K562 (cell line): ENCODE data around the gene ASB13. TPM values are rescaled to one million over a fixed set of nuclear protein-coding genes. Genes with fewer than 3 reads are reported as not detected.

Source experiments
- ATAC-seq: fragments of 200-7000 bp; cut with Tn5 transposase; 3 replicates; pipeline ENCODE4 v1.9.1; 2020; ENCODE audit warnings: moderate library complexity
- BruUV-seq: library from RNA; stranded (reverse); fragments of 400-500 nt; replicated peaks from 2 replicates; lab custom pipeline; 2021; lab: Mats Ljungman, UMichigan
- CTCF ChIA-PET: fragments of 300-600 bp; formaldehyde crosslinking; extraction: SDS; loops from one replicate; lab custom pipeline; 2021; ENCODE audit warnings: low intra/inter-chr PET ratio; lab: Yijun Ruan, JAX
- POLR2A ChIA-PET: fragments of 300-600, 350-650 bp; sonication (Branson Sonifier 250); formaldehyde crosslinking; extraction: SDS; loops from one replicate; lab custom pipeline; 2021; ENCODE audit warnings: antibody characterized with exemption, inconsistent platforms; lab: Yijun Ruan, JAX
- DNase-seq, 4 experiments: peaks; one replicate each; pipeline versions ENCODE4 v3.0.0 to v3.0.0-alpha.2; 2011 to 2018; ENCODE audit warnings: low spot score in 3 of 4, mixed read lengths in 3 of 4; ENCODE audit errors: extremely low read depth in 1 of 4
- FAIRE-seq: peaks from 2 replicates; lab custom pipeline; 2011; peaks lifted over from hg19 to GRCh38; lab: Jason Lieb, UNC
- H2AFZ ChIP-seq: 2 replicates; pipeline ENCODE4 v1.6.0; 2011; ENCODE audit warnings: low read depth, low read length, control low read depth, inconsistent platforms
- H3K27ac ChIP-seq: fragments of 200-600 bp; 3 replicates; pipeline ENCODE4 v1.8.0; 2011; ENCODE audit warnings: low read depth, mild to moderate bottlenecking, control low read depth, inconsistent platforms, low read length, moderate library complexity, mixed read lengths; ENCODE audit errors: extremely low read depth
- H3K27me3 ChIP-seq, 2 experiments: fragments of 300-600 bp in 1 of 2; 2 replicates in 1 of 2; 3 replicates in 1 of 2; pipeline versions ENCODE4 v1.6.0 to v1.8.0; 2011; ENCODE audit warnings: inconsistent platforms in 2 of 2, low read length in 2 of 2, mild to moderate bottlenecking in 1 of 2, mixed read lengths in 1 of 2, moderate library complexity in 1 of 2; ENCODE audit not compliant: control insufficient read depth in 2 of 2, insufficient read depth in 2 of 2
- H3K36me3 ChIP-seq: fragments of 300-600 bp; 3 replicates; pipeline ENCODE4 v1.8.0; 2011; ENCODE audit warnings: mild to moderate bottlenecking, low read length, inconsistent platforms; ENCODE audit not compliant: control insufficient read depth, insufficient read depth
- H3K4me1 ChIP-seq, 2 experiments: fragments of 200-600 bp in 1 of 2; replicated peaks in 1 of 2; 2 replicates in 1 of 2; 3 replicates in 1 of 2; pipeline versions ENCODE4 v1.5.1 to v1.8.0; 2011; ENCODE audit warnings: inconsistent platforms in 2 of 2, low read length in 2 of 2, mild to moderate bottlenecking in 1 of 2, mixed read lengths in 1 of 2, moderate library complexity in 1 of 2; ENCODE audit not compliant: control insufficient read depth in 2 of 2, insufficient read depth in 2 of 2
- H3K4me2 ChIP-seq: 2 replicates; pipeline ENCODE4 v1.6.1; 2011; ENCODE audit warnings: low read length, control low read depth, inconsistent platforms, mixed read lengths; ENCODE audit not compliant: insufficient read depth
- H3K4me3 ChIP-seq: fragments of 200-600 bp; sonication (generic), shearing (Covaris generic); 2 replicates; pipeline ENCODE4 v1.5.1; 2016; ENCODE audit warnings: control low read depth, inconsistent platforms
- H3K79me2 ChIP-seq: fragments of 200-600 bp; 3 replicates; pipeline ENCODE4 v1.8.0; 2011; ENCODE audit warnings: low read length, inconsistent platforms; ENCODE audit not compliant: control insufficient read depth, insufficient read depth
- H3K9ac ChIP-seq, 2 experiments: 2 replicates each; pipeline versions ENCODE4 v1.6.0 to v1.6.1; 2011; ENCODE audit warnings: low read depth in 2 of 2, low read length in 2 of 2, control low read depth in 1 of 2, inconsistent platforms in 1 of 2, mild to moderate bottlenecking in 1 of 2, mixed read lengths in 1 of 2; ENCODE audit not compliant: insufficient read depth in 1 of 2
- H3K9me1 ChIP-seq: one replicate; pipeline ENCODE4 v1.6.0; 2011; ENCODE audit warnings: inconsistent platforms, mild to moderate bottlenecking, low read length, moderate library complexity; ENCODE audit not compliant: control insufficient read depth, insufficient read depth
- H3K9me3 ChIP-seq: replicated peaks from 2 replicates; pipeline ENCODE4 v1.5.1; 2011; ENCODE audit warnings: low read depth, low read length, inconsistent platforms; ENCODE audit not compliant: control insufficient read depth, insufficient read depth
- H4K20me1 ChIP-seq: replicated peaks from 2 replicates; pipeline ENCODE4 v1.6.1; 2011; ENCODE audit warnings: low read length, inconsistent platforms, mixed read lengths; ENCODE audit not compliant: control insufficient read depth, insufficient read depth
- CCNT2 ChIP-seq: IDR thresholded peaks from 2 replicates; pipeline ENCODE4 v1.6.1; 2011; ENCODE audit warnings: borderline replicate concordance, low read depth, mild to moderate bottlenecking, moderate library complexity, mixed read lengths, low read length; ENCODE audit not compliant: insufficient read length; ENCODE audit errors: extremely low read depth
- ELF4 ChIP-seq: fragments of 450-650 bp; formaldehyde crosslinking; IDR thresholded peaks from 2 replicates; pipeline ENCODE4 v1.4.0; 2022; ENCODE audit warnings: missing genetic modification characterization
- ETV1 ChIP-seq: fragments of 450-650 bp; conservative IDR thresholded peaks from 2 replicates; pipeline ENCODE4 v1.6.1; 2016; ENCODE audit warnings: missing genetic modification characterization, control low read depth, low read depth, missing compliant biosample characterization
- HIVEP1 ChIP-seq: fragments of 250-450 bp; sonication (Bioruptor Pico); IDR thresholded peaks from 2 replicates; pipeline ENCODE4 v1.4.0; 2020; ENCODE audit warnings: mild to moderate bottlenecking
- KDM4B ChIP-seq, 2 experiments: fragments of 450-650 bp in 1 of 2; sonication (generic) in 1 of 2; IDR thresholded peaks; 2 replicates each; pipeline ENCODE4 v1.6.1; 2016 to 2017; ENCODE audit warnings: borderline replicate concordance in 2 of 2, antibody characterized with exemption in 1 of 2, low read depth in 1 of 2, mild to moderate bottlenecking in 1 of 2
- NR3C1 ChIP-seq: sonication (generic); formaldehyde crosslinking; IDR thresholded peaks from 2 replicates; pipeline ENCODE4 v1.8.1; 2022; ENCODE audit warnings: missing genetic modification reagents
- PHF21A ChIP-seq: fragments of 450-650 bp; IDR thresholded peaks from 2 replicates; pipeline ENCODE4 v1.6.1; 2017; ENCODE audit warnings: low read depth, borderline replicate concordance
- POLR2AphosphoS2 ChIP-seq: IDR thresholded peaks from 2 replicates; pipeline ENCODE4 v1.6.1; 2012; ENCODE audit warnings: low read length, improper control_type of control experiment
- SMARCA5 ChIP-seq: fragments of 450-650 bp; IDR thresholded peaks from 2 replicates; pipeline ENCODE4 v1.6.1; 2016
- SMARCE1 ChIP-seq: fragments of 450-650 bp; IDR thresholded peaks from 2 replicates; pipeline ENCODE4 v1.7.1; 2016; ENCODE audit warnings: mild to moderate bottlenecking
- SREBF1 ChIP-seq: fragments of 150-350 bp; IDR thresholded peaks from 2 replicates; pipeline ENCODE4 v1.6.1; 2014; ENCODE audit warnings: antibody characterized with exemption, low read depth, low read length, borderline replicate concordance
- TARDBP ChIP-seq: fragments of 450-650 bp; IDR thresholded peaks from 2 replicates; pipeline ENCODE4 v1.6.1; 2016
- TBL1XR1 ChIP-seq, 2 experiments: IDR thresholded peaks; 2 replicates each; pipeline ENCODE4 v1.6.1; 2012; ENCODE audit warnings: improper control_type of control experiment in 2 of 2, low read length in 2 of 2, mild to moderate bottlenecking in 1 of 2
- ZFP30 ChIP-seq: fragments of 250-450 bp; sonication (Bioruptor Pico); IDR thresholded peaks from 2 replicates; pipeline ENCODE4 v1.8.0; 2022; ENCODE audit warnings: moderate library complexity, mild to moderate bottlenecking, inconsistent platforms, borderline replicate concordance
- ZNF165 ChIP-seq: fragments of 250-450 bp; sonication (Bioruptor Pico); IDR thresholded peaks from 2 replicates; pipeline ENCODE4 v1.4.0; 2020; ENCODE audit warnings: borderline replicate concordance
- ZNF217 ChIP-seq: sonication (generic); formaldehyde crosslinking; IDR thresholded peaks from 2 replicates; pipeline ENCODE4 v1.8.0; 2022; ENCODE audit warnings: mild to moderate bottlenecking, missing genetic modification reagents
- WGBS: fragments of 100-300 bp; shearing (Covaris generic); methylation state at CpG from one replicate; pipeline ENCODE4 v1.1.6; 2016; ENCODE audit warnings: low coverage, mixed read lengths; ENCODE audit not compliant: insufficient coverage; ENCODE audit errors: missing lambda C conversion rate; 5-methylcytosine and 5-hydroxymethylcytosine counted together
- in situ Hi-C: fragments of 300-500 bp; cut with MboI; formaldehyde crosslinking; loops from 4 replicates; pipeline ENCODE4 v1.15.0; 2018; ENCODE audit warnings: inconsistent platforms, mixed read lengths
- intact Hi-C: fragments of 100-400 bp; cut with micrococcal nuclease; formaldehyde crosslinking; loops from 2 replicates; pipeline ENCODE4 v1.14.2; 2022
- polyA plus RNA-seq, 8 experiments: library from polyadenylated mRNA; depleted of rRNA in 4 of 8; stranded (reverse) in 5 of 8; unstranded in 3 of 8; fragments of >200 nt; fragmentation: Nextera tagmentation in 2 of 8; fragmentation: Illumina TruSeq in 1 of 8; extraction: Ambion mirVana in 2 of 8; extraction: Trizol in 1 of 8; gene quantifications; 2 replicates each; pipeline versions ENCODE4 v1.2.1 to v1.2.3, GENCODE V29; 2011 to 2014; ENCODE audit warnings: inconsistent platforms in 1 of 8, missing spikeins in 1 of 8
- total RNA-seq, 7 experiments: library from RNA; depleted of rRNA in 6 of 7; stranded (reverse); fragments of >200 nt in 6 of 7; fragmentation: Illumina TruSeq in 2 of 7; extraction: Trizol in 2 of 7; gene quantifications; 2 replicates each; pipeline versions ENCODE4 v1.2.1 to v1.2.3, GENCODE V29; 2011 to 2021; ENCODE audit warnings: low replicate concordance in 1 of 7
- TF ChIP-seq, protein P1 (sequence below): fragments of 250-450 bp; sonication (Bioruptor Pico); IDR thresholded peaks from 2 replicates; pipeline ENCODE4 v1.5.0; 2020; ENCODE audit warnings: mild to moderate bottlenecking
- TF ChIP-seq, protein P2 (sequence below): sonication (generic); formaldehyde crosslinking; IDR thresholded peaks from 2 replicates; pipeline ENCODE4 v1.8.0; 2022; ENCODE audit warnings: mild to moderate bottlenecking, missing genetic modification reagents

Gene ASB13
- total and polyA plus RNA-seq, 9 of the 15 experiments (the other 6 are each of a cell fraction or from before 2014, with no cell fraction given): 5.2 to 28.8 (median 16.9) TPM

DNA sequence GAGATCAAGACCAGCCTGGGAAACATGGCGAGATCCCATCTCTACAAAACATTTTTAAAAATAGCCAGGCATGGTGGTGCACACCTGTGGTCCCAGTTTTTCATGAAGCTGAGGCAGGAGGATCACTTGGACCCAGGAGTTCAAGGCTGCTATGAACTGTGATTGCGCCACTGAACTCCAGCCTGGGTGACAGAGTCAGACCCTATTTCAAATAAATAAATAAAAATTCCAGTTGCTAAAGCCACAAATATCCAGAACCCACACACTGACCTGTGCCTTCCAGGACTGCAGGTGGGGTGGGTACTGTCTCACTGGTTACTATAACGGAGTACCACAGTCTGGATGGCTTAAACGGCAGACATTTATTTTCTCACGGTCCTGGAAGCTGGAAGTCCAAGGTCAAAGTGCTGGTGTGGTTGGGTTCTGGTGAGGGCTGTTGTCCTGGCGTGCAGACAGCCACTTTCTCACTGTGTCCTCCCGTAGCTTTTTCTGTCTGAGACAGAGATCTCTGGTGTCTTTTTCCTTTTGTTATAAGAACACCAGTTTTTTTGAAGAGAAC, 38.8 kb downstream of the ASB13 start:
- FAIRE-seq (no peak), ATAC-seq (no peak), DNase-seq (no peak)
- CTCF ChIA-PET: no interaction called here
- H2AFZ ChIP-seq: no peak overlapping the region
- H3K4me3 ChIP-seq: no peak overlapping the region
- H3K9ac ChIP-seq: no peak overlapping the region
- H4K20me1 ChIP-seq: no peaks in the 10 kb centered on the region
- no peaks in the 10 kb centered on the region for H3K79me2 ChIP-seq
- in situ Hi-C loops (loop anchor here (10.0 kb wide), 1 partner anchor 803 kb away; the partner anchor contains the start of gene AKR1E2), intact Hi-C loops (no loop called here)
- H3K27ac ChIP-seq: no peak overlapping the region
- no peak for TF ChIP-seq ZNF165
- no peak for TF ChIP-seq SMARCA5
- no peak for TF ChIP-seq ELF4
- no peak for TF ChIP-seq KDM4B (IDR thresholded peaks at IDR 0.05; ENCODE audit: borderline replicate concordance in 2 of 2, low read depth in 1 of 2)
- TF ChIP-seq, protein P1, sequence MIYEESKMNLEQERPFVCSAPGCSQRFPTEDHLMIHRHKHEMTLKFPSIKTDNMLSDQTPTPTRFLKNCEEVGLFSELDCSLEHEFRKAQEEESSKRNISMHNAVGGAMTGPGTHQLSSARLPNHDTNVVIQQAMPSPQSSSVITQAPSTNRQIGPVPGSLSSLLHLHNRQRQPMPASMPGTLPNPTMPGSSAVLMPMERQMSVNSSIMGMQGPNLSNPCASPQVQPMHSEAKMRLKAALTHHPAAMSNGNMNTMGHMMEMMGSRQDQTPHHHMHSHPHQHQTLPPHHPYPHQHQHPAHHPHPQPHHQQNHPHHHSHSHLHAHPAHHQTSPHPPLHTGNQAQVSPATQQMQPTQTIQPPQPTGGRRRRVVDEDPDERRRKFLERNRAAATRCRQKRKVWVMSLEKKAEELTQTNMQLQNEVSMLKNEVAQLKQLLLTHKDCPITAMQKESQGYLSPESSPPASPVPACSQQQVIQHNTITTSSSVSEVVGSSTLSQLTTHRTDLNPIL (CRISPR knock-in tag): no peak
- no peak for TF ChIP-seq ZFP30 (CRISPR knock-in tag)
- TF ChIP-seq NR3C1 (CRISPR knock-in tag): no peak
- TF ChIP-seq ZNF217 (CRISPR knock-in tag): no peak
- TF ChIP-seq ETV1 (tag): no peak
- no peak for TF ChIP-seq TBL1XR1 (IDR thresholded peaks at IDR 0.05; ENCODE audit: low read length in 2 of 2)
- no peak for TF ChIP-seq SREBF1
- no peak for TF ChIP-seq POLR2AphosphoS2
- TF ChIP-seq CCNT2: no peak
- TF ChIP-seq, protein P2, sequence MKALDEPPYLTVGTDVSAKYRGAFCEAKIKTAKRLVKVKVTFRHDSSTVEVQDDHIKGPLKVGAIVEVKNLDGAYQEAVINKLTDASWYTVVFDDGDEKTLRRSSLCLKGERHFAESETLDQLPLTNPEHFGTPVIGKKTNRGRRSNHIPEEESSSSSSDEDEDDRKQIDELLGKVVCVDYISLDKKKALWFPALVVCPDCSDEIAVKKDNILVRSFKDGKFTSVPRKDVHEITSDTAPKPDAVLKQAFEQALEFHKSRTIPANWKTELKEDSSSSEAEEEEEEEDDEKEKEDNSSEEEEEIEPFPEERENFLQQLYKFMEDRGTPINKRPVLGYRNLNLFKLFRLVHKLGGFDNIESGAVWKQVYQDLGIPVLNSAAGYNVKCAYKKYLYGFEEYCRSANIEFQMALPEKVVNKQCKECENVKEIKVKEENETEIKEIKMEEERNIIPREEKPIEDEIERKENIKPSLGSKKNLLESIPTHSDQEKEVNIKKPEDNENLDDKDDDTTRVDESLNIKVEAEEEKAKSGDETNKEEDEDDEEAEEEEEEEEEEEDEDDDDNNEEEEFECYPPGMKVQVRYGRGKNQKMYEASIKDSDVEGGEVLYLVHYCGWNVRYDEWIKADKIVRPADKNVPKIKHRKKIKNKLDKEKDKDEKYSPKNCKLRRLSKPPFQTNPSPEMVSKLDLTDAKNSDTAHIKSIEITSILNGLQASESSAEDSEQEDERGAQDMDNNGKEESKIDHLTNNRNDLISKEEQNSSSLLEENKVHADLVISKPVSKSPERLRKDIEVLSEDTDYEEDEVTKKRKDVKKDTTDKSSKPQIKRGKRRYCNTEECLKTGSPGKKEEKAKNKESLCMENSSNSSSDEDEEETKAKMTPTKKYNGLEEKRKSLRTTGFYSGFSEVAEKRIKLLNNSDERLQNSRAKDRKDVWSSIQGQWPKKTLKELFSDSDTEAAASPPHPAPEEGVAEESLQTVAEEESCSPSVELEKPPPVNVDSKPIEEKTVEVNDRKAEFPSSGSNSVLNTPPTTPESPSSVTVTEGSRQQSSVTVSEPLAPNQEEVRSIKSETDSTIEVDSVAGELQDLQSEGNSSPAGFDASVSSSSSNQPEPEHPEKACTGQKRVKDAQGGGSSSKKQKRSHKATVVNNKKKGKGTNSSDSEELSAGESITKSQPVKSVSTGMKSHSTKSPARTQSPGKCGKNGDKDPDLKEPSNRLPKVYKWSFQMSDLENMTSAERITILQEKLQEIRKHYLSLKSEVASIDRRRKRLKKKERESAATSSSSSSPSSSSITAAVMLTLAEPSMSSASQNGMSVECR (CRISPR knock-in tag): no peak
- TF ChIP-seq TARDBP: no peak
- TF ChIP-seq PHF21A: no peak
- no peak for TF ChIP-seq HIVEP1 (CRISPR knock-in tag)
- no peak for TF ChIP-seq SMARCE1
- H3K4me1 ChIP-seq: peaks cover 3 to 13% of the 10 kb centered on the region in 2 experiments; a peak in 3 of 5 replicates
- H3K4me2 ChIP-seq: no peak overlapping the region
- no TSS peak for BruUV-seq
- POLR2A ChIA-PET: interaction anchor here (0.6 kb wide), 1 partner anchor 98 kb away, joined by 3 read pairs; no protein-coding TSS in a partner anchor
- no peaks in the 10 kb centered on the region for H3K9me3 ChIP-seq
- H3K36me3 ChIP-seq: no peaks in the 10 kb centered on the region
- WGBS: 41% methylated on average over 7 of the region's 7 CpGs
- peaks cover 1 to 18% of the 10 kb centered on the region in 2 experiments; a peak in 4 of 5 replicates for H3K27me3 ChIP-seq
- no peaks in the 10 kb centered on the region for H3K9me1 ChIP-seq
